ENCODE results near the gene DGKB.

The DGKB gene

DNA sequence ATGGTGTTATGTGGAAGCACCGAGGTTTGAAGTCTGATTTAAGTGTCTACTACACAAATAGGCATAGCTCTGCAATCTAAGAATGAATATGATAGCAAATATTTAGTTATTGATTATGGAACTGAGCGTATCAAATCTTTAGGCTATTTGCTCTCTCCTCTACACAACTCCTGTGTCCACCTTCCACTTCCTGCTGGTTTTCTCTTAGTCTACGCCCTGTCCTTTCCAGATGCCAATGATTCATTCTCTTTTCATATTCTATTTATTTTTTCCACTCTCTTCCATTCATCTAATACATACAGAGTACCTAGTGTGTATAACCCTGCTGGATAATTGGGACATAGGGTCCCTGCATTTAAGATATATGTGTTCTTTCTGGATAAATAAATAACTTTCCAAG lies 83.7 kb downstream of the DGKB start:
- DNase-seq: no peak

DNA sequence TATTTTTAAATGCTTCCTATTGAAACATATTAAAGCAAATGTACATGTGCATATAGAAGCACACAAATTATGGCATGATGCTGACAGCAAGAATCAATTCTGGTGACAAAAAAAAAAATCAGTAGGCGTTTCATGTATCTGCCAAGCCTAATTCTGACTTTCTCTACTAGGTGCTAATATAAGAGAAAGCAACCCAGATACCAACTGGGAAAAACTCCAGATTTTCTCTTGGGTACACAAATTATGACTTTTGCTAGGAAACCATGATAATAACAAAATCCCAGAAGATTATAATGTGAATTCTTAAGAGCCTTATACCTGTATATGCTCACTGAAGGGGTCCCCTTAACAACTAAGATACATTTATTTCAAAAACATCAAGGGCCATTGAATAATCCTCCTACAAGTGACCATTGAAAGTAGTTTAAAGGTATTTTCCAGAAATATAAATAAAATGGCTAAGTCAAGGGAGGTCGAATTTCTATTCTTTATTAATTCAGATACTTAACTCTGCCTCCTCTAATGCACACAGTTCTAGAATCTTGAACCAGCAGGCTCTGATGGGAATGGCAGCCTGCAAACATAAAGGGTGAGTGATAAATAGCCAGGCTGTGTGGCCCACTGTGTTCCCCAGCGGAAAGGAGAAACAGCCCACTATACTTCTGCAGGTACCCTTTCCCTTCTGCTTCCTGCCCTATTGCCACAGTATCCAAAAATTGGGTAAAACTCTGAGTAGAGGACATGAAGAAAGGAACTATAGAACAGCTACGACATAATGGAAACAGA lies 84.5 kb downstream of the DGKB start:
- DNase-seq: no peak

DNA sequence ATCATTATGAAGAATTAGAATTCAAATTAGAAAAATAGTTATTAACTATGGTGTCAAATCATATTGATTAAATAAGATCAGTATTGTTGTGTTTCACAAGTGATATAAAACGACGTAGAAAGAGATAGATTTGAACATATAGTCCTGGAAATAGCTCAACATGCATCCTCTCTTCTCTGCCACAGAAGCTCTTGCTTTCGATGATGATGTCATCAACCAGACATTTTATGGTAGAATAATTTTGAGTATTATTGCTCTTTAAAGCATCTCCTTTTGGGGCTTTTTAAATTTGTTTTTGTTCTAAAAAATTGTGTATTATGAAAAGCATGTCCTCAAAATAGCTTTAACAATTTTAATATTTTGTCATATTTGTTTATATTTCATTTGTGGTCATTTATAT lies 95.0 kb downstream of the DGKB start:
- no peak for DNase-seq

DNA sequence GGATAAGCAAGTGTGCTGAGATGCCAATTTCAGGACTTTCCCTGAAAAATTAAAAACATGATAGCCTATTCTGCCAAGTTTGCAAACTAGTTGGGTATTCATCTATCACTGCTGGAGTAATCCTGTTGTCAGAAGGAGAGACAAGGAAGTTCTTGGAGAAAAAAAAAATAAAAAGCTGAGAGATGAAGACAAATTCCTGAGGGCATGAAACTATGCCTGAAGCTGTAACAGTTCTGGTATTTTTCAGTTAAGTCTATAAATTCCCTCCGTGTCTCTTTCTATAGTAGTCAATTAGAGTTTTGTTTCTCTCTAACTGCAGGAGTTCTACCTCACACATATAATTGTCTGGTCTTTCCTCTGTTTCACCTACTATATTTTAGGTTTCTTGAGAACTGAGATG lies 95.7 kb downstream of the DGKB start:
- no peak for DNase-seq

DNA sequence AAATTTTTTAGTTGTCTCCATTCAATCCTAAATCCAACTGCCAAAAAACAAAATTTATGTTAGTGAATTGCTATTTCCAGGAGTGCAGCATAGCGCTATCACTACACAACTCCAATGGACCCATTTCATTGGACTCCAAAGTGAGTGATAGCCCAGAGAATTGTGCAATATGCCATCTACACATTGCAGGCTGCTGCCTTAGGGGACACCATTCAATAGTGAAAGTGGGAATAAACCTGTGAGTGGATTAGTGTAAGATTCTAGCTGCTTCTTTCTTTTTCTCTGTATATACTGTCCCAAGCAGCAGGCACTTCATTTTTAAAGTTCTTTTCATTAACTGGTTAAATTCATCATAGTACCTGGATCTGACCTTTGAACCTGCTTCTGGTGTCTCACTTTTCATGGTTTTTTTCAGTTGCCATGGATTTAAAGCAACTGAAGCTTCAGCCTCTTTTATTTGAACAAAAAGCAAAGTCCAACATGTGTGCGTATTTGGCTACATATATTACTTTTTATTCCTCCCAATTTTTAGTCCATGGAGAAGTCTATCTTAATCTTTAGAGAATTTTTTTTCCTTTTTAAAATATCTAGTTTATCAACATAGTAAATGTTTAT lies 97.3 kb downstream of the DGKB start:
- no peak for DNase-seq

DNA sequence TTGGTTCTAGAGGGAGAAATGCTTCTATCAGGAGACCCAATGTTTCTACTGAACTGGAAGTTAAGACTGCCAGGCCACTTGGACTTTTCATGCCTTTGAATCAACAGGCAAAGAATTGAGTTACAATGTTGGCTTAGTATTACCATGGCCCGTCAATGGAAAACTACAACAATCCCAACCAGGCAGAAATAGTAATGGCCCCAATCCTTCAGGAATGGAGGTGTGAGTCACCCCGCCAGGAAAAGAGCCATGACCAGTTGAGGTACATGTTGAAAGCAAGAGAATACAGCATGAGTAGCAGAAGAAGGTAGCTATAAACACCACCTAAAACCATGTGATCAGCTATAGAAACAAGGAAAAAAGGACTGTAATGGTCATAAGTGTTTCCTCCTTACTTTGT lies 101.9 kb downstream of the DGKB start:
- DNase-seq: no peak

DNA sequence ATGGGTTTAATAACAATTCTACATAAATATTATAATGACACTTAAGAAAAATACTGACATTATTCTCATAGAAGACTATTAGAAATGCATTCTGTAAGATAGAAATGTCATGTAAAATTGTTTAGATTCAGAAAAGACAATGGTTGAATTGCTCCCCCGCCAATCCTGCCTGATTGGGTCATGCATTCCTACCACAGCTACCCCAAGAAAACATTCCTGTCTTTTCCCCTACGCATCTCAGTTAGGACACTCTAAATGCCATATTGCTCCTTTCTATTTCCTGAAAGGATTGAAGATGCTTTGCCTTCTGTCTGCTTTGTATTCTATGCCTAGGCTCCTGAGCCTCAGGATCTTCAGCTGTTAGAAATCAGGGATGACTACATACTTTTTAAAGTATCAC lies 109.4 kb downstream of the DGKB start:
- DNase-seq: no peak

DNA sequence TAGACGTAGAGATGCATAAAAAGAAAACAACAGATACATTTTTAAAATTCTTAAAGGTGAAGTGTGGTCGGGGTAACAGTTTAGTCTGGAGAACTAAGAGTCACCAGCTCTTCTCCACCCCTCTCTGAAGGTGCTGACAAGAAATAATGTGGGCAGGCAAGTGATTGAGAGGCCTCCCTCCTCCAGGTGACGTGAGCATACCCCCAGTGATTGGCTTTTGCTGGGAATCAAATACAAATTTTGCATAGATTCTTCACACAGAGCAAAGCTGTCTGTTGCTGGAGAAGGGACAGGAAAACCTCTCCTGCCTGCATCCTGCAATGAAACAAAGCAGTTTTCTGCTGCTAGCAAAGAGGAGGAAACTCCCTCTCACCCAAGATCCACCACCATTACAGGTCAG lies 115.0 kb downstream of the DGKB start:
- no peak for DNase-seq

DNA sequence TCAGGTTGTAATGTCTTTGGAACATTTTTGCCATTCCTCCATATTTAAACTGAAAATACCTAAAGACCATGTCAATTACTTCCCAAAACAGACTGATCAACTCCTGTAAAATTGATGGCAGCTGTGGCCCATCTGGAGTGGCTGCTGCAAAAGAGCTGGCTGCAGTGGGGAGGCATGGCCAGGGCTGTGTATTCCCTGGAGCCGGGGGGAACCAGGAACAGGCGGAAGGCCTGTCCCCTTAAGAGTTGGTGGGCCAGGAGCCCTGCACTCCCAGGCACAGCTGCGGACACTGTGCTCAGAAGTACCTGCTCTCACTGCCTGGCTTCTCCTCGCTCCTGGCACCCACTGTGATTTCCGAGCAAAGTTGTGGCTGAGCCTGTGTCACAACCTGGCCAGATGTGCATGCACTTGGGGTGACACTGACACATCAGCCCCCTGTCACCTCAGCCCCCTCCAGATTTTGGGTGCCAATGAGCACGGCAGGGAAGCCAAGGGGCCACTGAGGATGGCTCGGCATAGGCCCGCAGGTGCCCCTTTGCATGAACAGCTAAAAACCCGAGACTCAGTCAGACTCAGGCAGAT lies 116.1 kb downstream of the DGKB start:
- DNase-seq: no peak

DNA sequence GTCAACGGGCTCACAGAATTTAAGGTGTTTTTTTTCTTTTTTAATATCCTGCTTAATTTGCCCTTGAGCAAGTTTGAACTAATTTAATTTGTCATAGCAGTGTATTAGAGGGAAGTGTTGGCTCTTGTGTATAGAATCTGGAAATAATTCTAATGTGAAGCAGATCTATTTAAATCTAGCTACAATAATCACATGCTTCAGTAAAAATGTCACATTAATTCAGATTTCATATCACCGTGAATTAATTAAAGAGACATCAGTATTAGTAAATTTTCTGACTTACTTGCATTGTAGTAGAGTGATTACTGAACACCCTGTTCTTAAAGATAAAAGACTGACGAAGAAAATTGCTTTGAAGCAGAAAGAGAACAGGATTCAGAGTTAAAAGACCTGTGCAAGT lies 124.7 kb downstream of the DGKB start:
- no peak for DNase-seq

DNA sequence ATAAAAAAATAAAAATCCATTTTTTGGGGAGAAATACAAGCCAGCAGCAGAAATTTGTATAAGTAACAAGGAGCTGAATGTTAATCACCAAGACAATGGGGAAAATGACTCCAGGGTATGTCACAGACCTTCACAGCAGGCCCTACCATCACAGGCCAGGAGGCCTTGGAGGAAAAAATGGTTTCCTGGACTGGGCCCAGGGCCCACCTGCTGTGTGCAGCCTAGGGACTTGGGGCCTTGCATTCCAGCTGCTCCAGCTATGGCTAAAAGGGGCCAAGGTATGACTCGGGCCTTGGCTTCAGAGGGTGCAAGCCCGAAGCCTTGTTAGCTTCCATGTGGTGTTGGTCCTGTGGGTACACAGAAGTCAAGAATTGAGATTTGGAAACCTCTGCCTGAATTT lies 126.3 kb downstream of the DGKB start:
- no peak for DNase-seq

DNA sequence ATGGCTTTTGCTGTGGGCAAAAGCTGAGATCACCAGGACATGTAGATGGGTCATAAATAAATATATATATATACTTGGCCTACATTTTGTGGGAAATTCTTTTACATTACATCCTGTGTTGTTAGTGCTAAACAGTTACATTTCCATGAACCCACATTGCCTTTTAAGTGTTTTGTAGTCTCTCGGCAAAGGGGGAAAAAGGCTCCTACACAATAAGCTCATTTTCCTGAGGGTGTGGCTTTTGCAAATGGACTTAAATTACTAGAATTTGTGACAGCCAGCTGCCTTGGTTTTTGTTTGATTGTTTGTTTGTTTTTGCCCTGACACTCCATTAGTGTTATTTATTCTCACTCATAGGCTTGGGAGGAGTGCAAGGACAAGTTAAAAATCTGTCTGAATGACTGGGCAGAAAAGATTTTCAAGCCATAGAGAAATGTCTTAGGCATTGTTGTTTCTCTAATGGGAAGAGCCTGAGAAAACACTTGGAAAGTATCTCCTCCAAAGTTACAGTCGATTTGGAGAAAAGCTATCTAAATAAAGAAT lies 128.8 kb downstream of the DGKB start:
- no peak for DNase-seq

DNA sequence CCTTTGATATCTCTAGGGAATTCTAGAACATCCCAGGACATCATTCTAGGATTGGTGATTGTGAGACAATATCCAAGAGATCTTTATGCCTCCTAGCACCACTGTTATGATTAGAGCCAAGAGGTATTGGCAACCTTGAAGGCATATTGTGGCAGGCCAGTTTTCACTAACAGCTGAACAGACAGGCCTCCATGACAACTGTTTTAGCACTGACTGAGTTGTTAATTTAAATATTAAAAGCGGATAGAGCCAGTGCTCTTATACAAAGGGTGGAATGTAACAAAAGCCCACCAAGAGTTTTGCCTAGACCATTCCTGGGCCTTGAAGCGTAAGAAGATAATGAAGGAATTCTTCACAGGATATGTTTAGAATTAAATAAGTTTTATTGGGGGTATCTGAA lies 131.9 kb downstream of the DGKB start:
- DNase-seq: no peak

DNA sequence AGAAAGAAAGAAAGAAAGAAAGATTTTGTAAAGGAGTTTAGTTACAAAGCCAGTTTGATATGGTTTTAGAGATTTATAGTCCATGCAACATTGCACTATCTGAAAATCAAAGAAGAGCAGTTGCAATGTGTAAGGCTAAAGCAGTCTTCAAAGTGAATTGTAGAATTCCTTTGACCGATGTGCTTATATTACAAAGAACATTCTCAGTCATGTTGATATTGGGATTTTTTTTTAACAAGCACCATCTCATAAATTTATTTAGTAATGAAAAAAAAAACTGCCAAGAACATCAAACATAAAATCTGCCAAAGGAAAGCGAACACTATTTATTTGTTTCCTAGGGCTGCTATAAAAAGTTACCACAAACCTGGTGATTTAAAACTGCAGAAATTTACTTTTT lies 133.3 kb downstream of the DGKB start:
- DNase-seq: no peak

DNA sequence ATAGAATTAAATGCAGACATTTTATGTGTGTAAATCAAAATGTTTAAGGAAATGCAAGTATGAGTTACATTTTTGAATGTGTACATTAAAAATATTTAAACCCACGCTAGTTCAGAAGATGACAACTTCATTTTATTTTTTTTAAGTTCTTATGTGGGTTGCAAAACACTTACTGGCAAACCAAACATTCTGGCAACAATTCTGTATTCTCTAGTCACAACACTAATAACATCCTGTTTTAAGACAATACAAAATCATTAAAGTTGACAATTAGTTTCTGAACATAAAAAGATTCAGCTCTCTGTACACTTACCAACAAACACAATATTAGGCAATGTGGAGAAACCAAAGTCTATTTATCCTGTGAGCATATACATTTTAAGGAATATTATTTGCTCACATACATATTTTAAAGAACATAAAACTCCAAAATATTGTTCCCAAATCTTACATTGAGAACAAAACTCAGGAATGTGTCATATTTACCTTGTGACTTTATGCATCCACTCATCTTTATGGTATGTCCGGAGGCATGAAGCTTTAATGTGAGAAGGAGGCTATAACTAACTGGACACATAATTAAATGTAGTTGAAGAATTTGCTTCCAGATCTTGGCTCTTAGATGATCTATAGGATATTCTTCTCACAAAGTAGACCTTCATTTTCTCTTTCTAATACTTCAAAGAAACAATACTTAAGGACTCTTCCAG lies 134.7 kb downstream of the DGKB start:
- no peak for DNase-seq

DNA sequence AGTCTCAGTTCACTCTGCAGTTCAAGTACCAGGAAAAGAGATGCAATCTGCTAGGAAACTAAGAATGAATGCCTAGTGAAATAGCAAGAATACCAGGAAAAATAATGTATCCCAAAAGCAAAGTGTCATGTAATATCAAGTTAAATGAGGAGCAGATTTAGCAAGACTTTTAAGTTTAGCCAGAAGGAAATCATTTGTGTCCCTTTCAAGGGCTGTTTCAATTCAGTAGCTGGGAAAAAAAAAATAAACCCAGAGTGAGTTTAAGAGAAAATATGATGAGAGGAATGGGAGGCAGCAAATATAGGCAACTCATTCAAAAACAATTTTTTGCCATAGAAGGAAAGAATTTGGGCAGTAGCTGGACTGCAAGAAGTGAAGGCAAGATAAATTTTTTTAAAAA lies 135.8 kb downstream of the DGKB start:
- DNase-seq: no peak

DNA sequence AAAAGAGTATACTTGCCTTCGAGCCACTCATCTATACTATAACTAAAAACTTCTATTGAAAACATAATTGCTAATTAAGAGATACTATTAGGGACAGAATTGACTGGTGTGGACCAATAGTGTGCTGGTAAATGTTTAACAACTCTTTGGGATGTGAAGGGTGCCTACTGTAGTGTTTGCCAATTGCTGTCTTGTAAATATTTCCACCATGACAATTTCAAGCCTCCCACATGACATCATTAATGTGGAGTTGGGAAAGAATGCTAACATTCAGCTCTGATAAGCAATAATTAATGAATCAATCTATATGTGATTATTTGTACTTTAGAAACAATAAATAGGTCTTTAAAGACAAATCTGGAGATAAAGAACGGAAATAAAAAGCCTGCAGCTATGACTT lies 136.8 kb downstream of the DGKB start:
- no peak for DNase-seq

DNA sequence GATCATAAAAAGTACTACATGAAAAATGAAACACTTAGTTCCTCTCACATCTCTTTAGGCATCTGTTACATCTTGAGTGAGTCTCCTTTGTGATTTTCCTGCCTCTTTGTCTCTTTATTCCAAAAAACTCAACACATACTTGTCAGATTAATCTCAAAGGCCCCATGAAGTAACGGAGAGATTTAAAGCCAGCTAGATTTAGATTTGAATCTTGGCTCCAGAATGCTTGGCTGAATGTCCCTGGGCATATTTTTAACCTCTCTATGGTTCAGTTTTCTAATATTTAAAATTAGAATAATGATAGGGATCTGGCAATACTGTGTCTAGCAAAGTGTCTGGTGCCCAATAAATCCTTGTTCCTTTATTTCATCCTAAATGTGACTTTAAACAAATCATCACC lies 140.0 kb downstream of the DGKB start:
- no peak for DNase-seq

DNA sequence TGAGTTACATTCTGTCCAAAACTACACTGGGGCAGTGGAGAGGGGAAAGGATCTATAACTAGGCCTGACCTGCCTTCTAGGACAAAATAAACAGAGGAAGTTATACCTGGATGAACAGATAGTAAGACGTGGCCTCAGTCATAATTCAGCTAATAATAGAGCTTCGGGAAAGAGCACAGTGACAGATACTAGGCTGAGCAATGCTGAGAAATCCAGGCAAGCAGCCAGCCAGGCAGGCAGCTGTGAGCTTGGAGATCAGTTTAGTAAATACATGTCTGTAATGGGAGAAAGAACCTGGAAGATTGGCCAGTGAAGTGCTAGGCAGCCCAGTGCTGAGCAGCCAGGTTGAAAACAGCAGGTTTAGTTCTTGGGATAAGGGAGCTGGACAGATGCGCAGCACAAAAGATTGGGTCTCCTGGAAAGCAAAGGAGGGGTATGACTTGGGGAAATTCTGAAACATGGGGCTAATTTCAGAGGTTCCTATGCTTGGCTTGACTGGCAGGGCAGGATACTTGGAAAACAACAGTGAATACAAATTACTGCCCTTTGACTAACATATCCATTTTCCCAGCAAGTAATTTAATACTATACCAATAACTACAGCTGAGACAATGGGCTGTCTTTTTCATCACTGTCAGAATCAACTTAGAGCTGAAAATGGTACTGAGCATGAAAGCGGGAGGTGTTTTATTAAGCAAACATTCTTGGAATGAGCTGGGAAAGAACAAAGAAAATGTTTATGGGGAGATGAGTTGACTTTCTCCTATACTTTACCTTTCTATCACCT lies 140.8 kb downstream of the DGKB start:
- DNase-seq: no peak

DNA sequence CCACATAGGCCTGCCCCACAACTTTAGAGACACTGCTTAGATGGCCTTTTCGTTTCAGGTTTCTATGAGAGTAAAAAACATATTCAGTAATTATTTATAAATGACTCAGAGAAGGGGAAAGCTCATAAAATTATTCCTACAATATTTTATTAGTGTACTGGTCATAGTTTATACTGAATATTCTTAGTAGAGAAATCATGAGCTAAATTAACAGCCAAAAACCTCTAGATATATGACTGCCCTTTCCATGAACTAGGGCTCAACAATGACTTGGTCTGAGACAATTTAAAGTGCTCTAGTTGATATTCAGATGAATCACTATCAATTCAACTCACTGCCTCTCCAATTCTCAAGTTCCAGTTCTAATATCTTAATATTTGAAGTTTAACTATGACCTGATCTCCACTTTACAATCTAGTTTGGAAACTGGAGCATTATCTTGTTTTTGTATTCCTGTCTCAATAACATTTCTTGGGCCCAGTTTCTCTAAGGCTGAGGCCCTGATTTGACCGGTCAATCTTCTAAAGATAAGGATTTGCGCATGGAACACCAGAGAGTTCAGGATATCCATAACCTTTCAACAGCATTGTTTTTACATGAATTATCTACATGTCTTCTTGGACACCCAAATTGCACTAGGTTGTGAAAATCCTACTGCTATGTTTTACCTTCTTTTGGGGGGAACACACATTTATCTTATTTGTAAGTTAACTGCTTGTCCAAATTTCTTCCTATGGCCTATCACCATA lies 141.6 kb downstream of the DGKB start:
- DNase-seq: no peak

DNA sequence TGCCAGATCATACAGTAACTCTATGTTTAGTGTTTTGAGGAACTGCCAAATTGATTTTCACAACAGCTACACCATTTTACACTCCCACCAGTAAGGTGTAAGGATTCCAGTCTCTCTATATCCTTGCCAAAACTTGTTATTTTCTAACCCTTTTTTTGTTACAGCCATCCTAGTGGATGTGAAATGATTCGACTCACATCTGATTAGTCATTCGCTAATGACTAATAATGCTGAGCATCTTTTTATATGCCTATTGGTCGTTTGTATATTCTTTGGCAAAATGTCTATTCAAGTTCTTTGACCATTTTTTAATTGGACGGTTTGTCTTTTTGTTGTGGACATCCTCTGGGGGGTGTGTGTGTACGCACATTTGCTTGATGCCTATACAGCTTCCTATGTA lies 142.8 kb downstream of the DGKB start:
- no peak for DNase-seq

DNA sequence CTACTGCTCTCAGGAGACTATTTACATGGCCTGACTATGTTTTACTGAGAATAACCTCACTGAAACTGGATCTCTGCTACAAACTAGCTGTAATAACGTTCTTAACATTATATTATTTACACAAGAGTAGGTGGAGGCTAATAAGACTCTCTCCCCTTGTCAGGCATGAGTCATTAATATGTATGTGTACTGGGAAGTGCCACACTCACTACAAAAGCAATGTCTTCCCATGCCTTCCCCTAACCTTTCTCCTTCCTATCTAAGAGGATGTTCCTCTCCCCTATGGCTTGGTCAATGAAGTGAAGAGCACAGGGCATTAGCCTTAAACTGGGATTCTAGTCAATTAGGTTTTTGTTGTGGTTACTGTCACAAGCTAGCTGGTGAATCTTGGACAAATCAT lies 147.9 kb downstream of the DGKB start:
- no peak for DNase-seq
